BE2C (cell line): Measurements from ENCODE around the gene GARS1.

ENCODE experiments used
- DNase-seq: peaks from one replicate; pipeline ENCODE4 v3.0.0-alpha.2; 2020
- H3K27me3 ChIP-seq: fragments of 250-450 bp; sonication (Bioruptor Pico); 2 replicates; pipeline ENCODE4 v1.5.1; 2020; ENCODE audit warnings: mild to moderate bottlenecking
- H3K36me3 ChIP-seq: fragments of 250-450 bp; sonication (Bioruptor Pico); 2 replicates; pipeline ENCODE4 v1.5.1; 2020; ENCODE audit warnings: mild to moderate bottlenecking
- H3K4me1 ChIP-seq: fragments of 250-450 bp; sonication (Bioruptor Pico); 2 replicates; pipeline ENCODE4 v1.5.1; 2020
- H3K4me3 ChIP-seq: 2 replicates; pipeline ENCODE4 v1.5.1; 2011; ENCODE audit warnings: low read depth, low read length
- H3K9me3 ChIP-seq: fragments of 250-450 bp; sonication (Bioruptor Pico); 2 replicates; pipeline ENCODE4 v1.5.1; 2020
- TF ChIP-seq, protein P1 (sequence below): IDR thresholded peaks from 2 replicates; pipeline ENCODE4 v1.5.1; 2012; ENCODE audit warnings: mild to moderate bottlenecking, low read depth, low read length

The GARS1 gene

DNA sequence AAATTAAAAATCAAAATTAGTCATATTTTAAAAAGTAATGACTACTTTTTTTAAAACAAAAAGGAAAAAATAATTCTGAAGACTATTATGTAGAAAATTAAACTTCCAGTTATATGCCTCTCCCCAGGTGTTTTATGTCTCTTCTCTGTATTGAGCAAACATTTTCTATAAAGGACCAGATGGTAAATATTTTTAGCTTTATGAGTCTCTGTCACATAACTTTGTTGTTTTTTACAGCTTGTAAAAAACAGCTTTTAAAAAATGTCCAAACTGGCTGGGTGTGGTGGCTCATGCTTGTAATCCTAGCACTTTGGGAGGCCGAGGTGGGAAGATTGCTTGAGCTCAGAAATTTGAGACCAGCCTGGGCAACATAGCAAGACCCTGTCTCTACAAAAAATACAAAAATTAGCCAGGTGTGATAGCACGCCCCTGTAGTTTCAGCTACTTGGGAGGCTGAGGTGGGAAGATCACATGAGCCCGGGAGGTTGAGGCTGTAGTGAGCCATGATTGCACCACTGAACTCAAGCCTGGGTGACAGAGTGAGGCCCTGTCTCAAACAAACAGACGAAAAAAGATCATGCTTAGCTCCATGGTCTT lies 23.5 kb downstream of the GARS1 start:
- Histone ChIP-seq H3K27me3 (no peaks in the 10 kb centered on the region), H3K4me3 (no peak overlapping the region), H3K9me3 (no peaks in the 10 kb centered on the region), H3K4me1 (no peaks in the 10 kb centered on the region), H3K36me3 (peaks cover 93% of the 10 kb centered on the region)
- TF ChIP-seq, protein P1, sequence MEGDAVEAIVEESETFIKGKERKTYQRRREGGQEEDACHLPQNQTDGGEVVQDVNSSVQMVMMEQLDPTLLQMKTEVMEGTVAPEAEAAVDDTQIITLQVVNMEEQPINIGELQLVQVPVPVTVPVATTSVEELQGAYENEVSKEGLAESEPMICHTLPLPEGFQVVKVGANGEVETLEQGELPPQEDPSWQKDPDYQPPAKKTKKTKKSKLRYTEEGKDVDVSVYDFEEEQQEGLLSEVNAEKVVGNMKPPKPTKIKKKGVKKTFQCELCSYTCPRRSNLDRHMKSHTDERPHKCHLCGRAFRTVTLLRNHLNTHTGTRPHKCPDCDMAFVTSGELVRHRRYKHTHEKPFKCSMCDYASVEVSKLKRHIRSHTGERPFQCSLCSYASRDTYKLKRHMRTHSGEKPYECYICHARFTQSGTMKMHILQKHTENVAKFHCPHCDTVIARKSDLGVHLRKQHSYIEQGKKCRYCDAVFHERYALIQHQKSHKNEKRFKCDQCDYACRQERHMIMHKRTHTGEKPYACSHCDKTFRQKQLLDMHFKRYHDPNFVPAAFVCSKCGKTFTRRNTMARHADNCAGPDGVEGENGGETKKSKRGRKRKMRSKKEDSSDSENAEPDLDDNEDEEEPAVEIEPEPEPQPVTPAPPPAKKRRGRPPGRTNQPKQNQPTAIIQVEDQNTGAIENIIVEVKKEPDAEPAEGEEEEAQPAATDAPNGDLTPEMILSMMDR = no peak
- no peak for DNase-seq

DNA sequence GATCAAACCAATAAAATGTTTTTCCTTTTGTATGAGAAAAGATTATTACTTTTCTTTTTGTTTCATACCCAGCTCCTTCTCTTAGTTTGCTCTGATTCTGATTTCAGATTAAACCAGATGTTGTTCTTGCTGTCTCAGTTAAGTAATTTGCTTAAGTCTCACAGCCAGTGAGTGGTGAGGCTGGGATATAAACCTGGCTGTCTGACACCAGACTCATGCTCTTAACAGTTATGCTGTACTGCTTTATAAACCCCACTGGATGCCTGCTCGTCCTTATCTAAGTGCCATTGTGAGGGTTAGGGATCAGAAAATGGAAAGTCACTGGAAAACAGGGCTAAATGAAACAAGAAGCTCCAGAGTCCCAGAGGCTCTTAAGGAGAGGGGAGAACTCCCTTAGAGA lies 24.3 kb downstream of the GARS1 start:
- peaks cover 93% of the 10 kb centered on the region for H3K36me3 ChIP-seq
- no peaks in the 10 kb centered on the region for H3K27me3 ChIP-seq
- no peaks in the 10 kb centered on the region for H3K4me1 ChIP-seq
- no peak overlapping the region for H3K4me3 ChIP-seq
- TF ChIP-seq, protein P1 = no peak
- no peak for DNase-seq
- no peaks in the 10 kb centered on the region for H3K9me3 ChIP-seq

DNA sequence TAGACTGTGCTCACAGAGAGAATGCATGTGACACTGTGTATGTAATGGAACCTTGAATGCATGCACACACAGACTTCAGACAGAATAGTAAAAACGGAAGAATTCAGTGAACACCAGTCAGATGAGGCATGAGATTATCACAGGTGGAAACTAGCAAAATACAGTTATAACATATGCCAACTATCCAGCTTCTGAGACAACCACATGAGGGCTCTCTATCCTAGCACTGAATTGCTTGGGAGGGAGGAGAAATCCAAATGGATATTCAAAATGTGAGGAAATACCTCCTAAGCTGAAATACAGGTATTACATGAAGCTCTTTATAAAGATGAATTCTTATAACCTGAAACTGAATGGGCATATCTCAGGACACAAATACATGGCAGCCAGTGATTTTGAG lies 30.6 kb downstream of the GARS1 start:
- no peak for DNase-seq
- H3K4me3 ChIP-seq = no peak overlapping the region
- H3K9me3 ChIP-seq = no peaks in the 10 kb centered on the region
- no peaks in the 10 kb centered on the region for H3K4me1 ChIP-seq
- no peaks in the 10 kb centered on the region for H3K27me3 ChIP-seq
- peaks cover 92% of the 10 kb centered on the region for H3K36me3 ChIP-seq
- TF ChIP-seq, protein P1 = peak; percentile 28

DNA sequence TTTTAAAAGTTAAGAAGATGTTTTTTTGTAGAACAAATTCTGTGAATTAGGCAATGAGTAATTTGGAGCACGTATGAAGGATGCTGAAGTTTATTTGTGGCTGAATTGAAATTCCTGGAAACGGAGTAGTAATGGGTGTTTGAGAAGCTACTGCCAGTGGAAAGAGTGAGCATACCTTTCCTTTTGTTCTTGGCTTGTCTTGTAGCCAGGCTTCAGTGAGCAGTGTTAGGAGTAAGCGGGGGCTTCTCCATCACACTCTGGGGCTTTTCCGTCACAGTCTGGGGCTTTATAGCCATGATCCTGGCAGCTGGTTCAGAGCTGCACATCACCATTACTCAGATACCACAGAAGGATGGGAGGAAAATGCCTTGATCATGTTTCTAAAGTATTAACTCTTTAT lies 32.3 kb downstream of the GARS1 start:
- no peak overlapping the region for H3K4me3 ChIP-seq
- TF ChIP-seq, protein P1 = no peak

DNA sequence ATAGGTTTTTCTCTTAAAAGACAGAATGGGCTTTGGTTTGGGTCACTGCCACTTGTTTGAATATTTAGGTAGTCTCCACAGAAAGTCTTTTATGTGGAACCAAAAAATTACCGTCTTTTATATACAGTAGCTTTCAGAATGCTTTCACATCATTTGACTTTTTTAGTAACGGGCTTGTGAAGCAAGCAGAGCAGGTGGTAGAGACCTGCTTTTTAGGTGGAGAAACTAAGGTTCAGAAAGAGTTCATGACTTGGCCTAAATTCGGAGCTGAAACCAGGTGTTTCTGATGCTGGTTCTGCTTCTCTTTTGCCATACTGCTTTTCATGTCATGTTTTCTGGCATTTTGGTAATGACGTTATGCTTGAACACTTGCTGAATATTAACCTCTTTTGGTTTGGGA lies 36.3 kb downstream of the GARS1 start:
- Histone ChIP-seq H3K4me1 (no peaks in the 10 kb centered on the region), H3K36me3 (peaks cover 96% of the 10 kb centered on the region), H3K27me3 (no peaks in the 10 kb centered on the region), H3K4me3 (no peak overlapping the region), H3K9me3 (no peaks in the 10 kb centered on the region; the same call in 1 of the 2 replicates)
- TF ChIP-seq, protein P1 = no peak
- DNase-seq = no peak

More for the DNA sequence above, 32.3 kb downstream of the GARS1 start:
- DNase-seq = no peak
- Histone ChIP-seq H3K36me3 (peaks cover 93% of the 10 kb centered on the region), H3K4me1 (no peaks in the 10 kb centered on the region), H3K9me3 (no peaks in the 10 kb centered on the region), H3K27me3 (no peaks in the 10 kb centered on the region)

DNA sequence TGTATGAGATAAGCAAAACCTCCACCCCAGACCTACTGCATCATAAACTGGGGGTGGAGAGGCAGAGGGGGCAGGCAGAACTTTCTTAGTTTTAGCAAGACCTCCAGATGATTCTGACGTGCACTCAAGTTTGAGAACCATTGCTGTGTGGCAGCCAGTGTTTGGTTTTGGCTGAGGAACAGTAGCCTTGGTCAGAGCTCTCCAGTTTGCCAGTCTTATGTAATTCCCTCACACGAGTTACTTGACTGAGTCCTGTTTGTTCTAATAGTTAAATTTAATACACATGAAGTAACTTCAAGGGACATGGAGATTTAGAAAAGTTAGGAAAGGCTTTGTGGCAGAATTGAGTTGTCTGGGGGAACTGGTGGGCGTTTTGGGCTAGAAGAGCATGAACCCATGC lies 38.5 kb downstream of the GARS1 start:
- Histone ChIP-seq H3K27me3 (no peaks in the 10 kb centered on the region), H3K36me3 (peaks cover 79% of the 10 kb centered on the region), H3K4me1 (no peaks in the 10 kb centered on the region), H3K4me3 (no peak overlapping the region), H3K9me3 (no peaks in the 10 kb centered on the region; the same call in 1 of the 2 replicates)
- TF ChIP-seq, protein P1 = no peak
- DNase-seq = no peak
